ENCODE results near the gene CDK16.
"Not testable (repeated sequence)": the region's sequence is repeated elsewhere in the genome, so short reads cannot be mapped to it uniquely, and the experiment has no call there.

Gene CDK16

DNA sequence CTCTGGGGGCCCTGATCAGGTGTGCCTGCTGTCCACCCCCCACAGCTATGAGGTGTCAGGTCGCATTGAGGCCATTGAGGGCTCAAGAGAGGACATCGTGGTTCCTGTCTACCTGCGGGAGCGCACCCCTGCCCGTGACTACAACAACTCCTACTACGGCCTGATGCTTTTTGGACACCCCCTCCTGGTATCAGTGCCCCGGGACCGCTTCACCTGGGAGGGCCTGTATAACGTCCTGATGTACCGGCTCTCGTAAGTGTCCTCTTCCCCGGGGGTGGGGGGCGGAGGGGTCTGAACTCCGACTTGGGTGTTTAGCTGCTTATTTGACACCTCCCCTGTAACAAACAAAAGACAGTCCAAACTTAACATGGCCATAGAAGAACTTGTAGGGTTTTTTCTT lies 24.9 kb downstream of the CDK16 start:
- TF ChIP-seq, protein P1, sequence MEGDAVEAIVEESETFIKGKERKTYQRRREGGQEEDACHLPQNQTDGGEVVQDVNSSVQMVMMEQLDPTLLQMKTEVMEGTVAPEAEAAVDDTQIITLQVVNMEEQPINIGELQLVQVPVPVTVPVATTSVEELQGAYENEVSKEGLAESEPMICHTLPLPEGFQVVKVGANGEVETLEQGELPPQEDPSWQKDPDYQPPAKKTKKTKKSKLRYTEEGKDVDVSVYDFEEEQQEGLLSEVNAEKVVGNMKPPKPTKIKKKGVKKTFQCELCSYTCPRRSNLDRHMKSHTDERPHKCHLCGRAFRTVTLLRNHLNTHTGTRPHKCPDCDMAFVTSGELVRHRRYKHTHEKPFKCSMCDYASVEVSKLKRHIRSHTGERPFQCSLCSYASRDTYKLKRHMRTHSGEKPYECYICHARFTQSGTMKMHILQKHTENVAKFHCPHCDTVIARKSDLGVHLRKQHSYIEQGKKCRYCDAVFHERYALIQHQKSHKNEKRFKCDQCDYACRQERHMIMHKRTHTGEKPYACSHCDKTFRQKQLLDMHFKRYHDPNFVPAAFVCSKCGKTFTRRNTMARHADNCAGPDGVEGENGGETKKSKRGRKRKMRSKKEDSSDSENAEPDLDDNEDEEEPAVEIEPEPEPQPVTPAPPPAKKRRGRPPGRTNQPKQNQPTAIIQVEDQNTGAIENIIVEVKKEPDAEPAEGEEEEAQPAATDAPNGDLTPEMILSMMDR (IDR thresholded peaks at IDR 0.05; ENCODE audit: low read depth, low read length, missing control alignments), result no peak
- no peak overlapping the region for H3K4me3 ChIP-seq (replicated peaks; ENCODE audit: low read depth, low read length)
- no peak for DNase-seq (ENCODE audit: extremely low read depth, low read depth)

DNA sequence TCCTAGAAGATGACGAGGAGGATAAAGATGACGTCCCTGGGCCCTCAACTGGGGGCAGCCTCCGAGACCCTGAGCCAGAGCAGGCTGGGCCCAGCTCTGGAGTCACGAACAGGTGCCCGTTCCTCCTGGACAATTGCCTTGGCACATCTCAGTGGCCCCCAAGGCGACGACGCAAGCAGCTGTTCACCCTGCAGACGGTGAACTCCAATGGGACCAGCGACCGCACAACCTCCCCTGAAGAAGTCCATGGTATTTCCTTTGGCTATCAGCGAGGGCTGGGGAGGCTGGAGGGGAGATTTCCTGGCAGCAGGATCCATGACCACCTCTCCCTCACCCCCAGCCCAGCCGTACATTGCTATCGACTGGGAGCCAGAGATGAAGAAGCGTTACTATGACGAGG lies 26.2 kb downstream of the CDK16 start:
- DNase-seq (ENCODE audit: extremely low read depth, low read depth), result no peak
- TF ChIP-seq, protein P1 (IDR thresholded peaks at IDR 0.05; ENCODE audit: low read depth, low read length, missing control alignments), result no peak
- H3K4me3 ChIP-seq (replicated peaks; ENCODE audit: low read depth, low read length), result no peak overlapping the region

DNA sequence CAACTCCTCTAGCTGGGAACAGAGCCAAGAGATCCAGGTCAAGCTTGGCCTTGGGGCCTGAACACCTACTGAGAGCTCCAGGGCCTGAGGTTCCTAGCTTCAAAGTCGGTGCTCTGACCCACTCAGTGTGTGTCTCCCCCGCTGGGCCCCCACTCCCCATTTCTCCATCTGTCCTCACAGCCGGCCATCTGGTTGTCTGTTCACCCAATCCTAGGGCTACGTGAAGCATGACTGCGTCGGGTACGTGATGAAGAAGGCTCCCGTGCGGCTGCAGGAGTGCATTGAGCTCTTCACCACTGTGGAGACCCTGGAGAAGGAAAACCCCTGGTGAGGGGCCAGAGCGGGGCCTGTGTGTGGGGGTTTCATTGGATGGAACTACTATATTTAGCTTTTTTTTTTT lies 26.7 kb downstream of the CDK16 start:
- no peak overlapping the region for H3K4me3 ChIP-seq (replicated peaks; ENCODE audit: low read depth, low read length)
- no peak for DNase-seq (ENCODE audit: extremely low read depth, low read depth)
- TF ChIP-seq, protein P1 (IDR thresholded peaks at IDR 0.05; ENCODE audit: low read depth, low read length, missing control alignments), result no peak

DNA sequence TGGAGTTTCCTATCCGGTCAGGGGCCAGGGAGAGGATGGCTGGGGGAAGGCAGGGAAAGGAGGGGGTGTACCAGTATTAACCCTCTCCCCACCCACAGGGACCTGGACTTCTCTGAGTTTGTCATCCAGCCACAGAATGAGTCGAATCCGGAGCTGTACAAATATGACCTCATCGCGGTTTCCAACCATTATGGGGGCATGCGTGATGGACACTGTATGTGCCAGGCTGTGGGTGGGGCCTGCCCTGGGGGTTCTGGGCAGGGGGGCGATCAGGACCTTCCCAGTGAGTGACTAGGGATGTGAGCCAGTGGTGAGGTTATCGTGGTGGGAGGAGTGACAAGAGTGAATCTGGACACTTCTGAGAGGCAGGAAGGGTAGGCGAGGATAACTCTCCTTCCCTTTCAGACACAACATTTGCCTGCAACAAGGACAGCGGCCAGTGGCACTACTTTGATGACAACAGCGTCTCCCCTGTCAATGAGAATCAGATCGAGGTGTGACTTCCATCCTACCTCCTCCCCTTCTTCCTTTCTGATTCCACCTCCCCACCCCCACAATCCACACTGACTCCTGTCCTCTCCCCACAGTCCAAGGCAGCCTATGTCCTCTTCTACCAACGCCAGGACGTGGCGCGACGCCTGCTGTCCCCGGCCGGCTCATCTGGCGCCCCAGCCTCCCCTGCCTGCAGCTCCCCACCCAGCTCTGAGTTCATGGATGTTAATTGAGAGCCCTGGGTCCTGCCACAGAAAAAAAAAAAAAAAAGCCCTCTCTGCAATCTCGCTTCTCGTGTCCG lies 28.9 kb downstream of the CDK16 start:
- TF ChIP-seq, protein P1 (IDR thresholded peaks at IDR 0.05; ENCODE audit: low read depth, low read length, missing control alignments), result no peak
- no peak overlapping the region for H3K4me3 ChIP-seq (replicated peaks; ENCODE audit: low read depth, low read length)
- no peak for DNase-seq (ENCODE audit: extremely low read depth, low read depth)

DNA sequence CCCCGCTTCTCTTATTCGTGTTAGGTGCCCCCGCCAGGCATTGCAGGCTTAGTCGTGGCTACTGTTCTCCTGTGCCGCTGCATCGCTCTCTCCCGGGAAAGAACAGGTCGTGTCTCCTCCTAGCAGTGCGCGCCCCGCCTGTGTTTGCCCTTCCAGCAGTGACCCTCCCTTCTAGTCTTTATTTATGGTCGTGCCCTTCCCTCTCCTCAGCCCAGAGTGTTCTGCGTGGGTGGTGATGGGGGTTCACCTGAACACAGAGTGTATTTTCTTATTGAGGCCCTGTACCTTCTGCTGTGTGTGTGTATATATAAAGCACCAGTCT lies 29.5 kb downstream of the CDK16 start:
- TF ChIP-seq, protein P1 (IDR thresholded peaks at IDR 0.05; ENCODE audit: low read depth, low read length, missing control alignments), result no peak
- no peak overlapping the region for H3K4me3 ChIP-seq (replicated peaks; ENCODE audit: low read depth, low read length)
- DNase-seq (ENCODE audit: extremely low read depth, low read depth), result no peak

DNA sequence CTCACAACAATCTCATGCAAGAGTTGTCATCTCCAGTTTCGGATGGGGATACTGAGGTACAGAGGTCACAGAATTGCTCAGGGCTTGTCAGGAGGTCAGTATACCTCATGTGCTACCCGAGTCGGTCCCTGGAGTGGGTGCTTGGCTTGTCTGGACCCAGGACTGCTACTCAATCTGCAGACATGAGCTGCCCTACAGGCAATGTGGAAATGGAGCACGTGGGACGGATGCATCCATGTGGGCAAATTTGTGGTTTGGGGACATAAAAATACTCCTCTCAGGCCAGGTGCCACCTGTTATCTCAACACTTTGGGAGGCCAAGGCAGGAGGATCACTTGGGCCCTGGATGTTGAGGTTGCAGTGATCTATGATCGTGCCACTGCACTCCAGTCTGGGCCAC lies 30.1 kb downstream of the CDK16 start:
- TF ChIP-seq, protein P1 (IDR thresholded peaks at IDR 0.05; ENCODE audit: low read depth, low read length, missing control alignments), result no peak
- no peak for DNase-seq (ENCODE audit: extremely low read depth, low read depth)

DNA sequence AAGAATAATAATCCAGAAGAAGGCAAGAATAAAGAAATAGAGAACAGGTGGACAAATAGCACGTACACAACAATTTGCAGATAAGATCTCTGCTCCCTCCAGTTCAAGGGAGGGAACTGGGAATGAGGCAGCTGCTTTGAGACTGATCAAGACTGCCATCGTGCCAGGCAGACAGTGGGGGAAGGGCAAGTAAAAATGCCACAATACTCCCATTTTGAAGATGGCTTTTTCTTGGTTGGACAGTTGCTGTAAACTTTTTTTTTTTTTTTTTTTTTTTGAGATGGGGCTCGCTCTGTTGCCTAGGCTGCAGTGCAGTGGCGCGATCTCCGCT lies 31.5 kb downstream of the CDK16 start:
- no peak overlapping the region for H3K4me3 ChIP-seq (replicated peaks; ENCODE audit: low read depth, low read length)
- TF ChIP-seq, protein P1 (IDR thresholded peaks at IDR 0.05; ENCODE audit: low read depth, low read length, missing control alignments), result no peak
- DNase-seq (ENCODE audit: extremely low read depth, low read depth), result no peak

More for the DNA sequence above, 30.1 kb downstream of the CDK16 start:
- H3K4me3 ChIP-seq (replicated peaks; ENCODE audit: low read depth, low read length), result no peak overlapping the region

DNA sequence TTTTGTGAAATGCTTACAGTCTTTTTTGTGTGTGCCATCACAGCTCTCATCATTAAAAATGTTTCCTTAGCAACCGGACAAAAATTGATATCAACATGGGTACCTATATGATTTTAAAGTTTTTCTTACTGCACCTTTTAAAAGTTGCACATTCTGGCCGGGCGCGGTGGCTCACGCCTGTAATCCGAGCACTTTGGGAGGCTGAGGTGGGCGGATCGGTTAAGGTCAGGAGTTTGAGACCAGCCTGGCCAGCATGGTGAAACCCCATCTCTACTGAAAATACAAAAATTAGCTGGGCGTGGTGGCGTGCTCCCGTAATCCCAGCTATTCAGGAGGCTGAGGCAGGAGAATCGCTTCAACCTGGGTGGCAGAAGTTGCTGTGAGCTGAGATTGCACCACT lies 39.1 kb downstream of the CDK16 start:
- not testable (repeated sequence) for H3K4me3 ChIP-seq (replicated peaks; ENCODE audit: low read depth, low read length); DNase-seq (ENCODE audit: extremely low read depth, low read depth)

Measured in HFF-Myc (cell line).